GM18505 (cell line): Measurements from ENCODE around the gene OR11A1.
"Not testable (repeated sequence)": the region's sequence is repeated elsewhere in the genome, so short reads cannot be mapped to it uniquely, and the experiment has no call there.

Source experiments
- ATAC-seq: cut with Tn5 transposase; IDR thresholded peaks from one replicate; pipeline ENCODE4 v1.9.1; 2021; ENCODE audit not compliant: unreplicated experiment
- POLR2A ChIP-seq: IDR thresholded peaks from 4 replicates; pipeline ENCODE4 v1.6.1; 2011; ENCODE audit warnings: borderline replicate concordance; ENCODE audit not compliant: insufficient read depth, insufficient read length; ENCODE audit errors: extremely low read depth

The OR11A1 gene

GRCh38 chr6:29461021-29461814 is 4.3 kb upstream of the OR11A1 start:
- TF ChIP-seq POLR2A, result no peak
- no peak for ATAC-seq

DNA sequence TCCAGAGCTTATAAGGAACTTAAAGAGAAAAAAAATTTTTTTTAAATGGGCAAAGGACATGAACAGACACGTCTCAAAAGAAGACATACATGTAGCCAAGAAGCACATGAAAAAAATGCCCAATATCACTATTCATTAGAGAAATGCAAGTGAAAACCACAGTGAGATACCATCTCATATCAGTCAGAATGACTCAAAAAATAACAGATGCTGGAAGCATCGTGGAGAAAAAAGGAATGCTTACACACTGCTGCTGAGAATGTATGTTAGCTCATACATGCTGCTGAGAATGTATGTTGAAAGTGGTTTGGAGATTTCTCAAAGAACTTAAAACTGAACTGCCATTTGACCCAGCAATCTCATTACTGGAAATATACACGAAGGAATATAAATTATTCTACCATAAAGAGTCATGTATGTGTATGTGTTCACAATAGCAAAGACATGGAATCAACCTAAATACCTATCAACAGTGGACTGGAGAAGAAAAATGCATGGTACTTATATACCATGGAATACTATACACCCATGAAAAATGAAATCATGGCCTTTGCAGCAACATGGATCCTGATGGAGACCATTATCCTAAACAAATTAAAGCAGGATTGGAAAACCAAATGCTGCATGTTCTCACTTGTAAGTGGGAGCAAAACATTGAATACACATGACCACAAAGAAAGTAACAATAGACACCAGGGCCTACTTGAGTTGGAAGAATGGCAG is 5.2 kb downstream of the OR11A1 start:
- no peak for ATAC-seq
- TF ChIP-seq POLR2A, result no peak

- TF ChIP-seq POLR2A, result no peak
- no peak for ATAC-seq
These were observed 9.2 kb downstream of the OR11A1 start for GRCh38 chr6:29447670-29448069.

DNA sequence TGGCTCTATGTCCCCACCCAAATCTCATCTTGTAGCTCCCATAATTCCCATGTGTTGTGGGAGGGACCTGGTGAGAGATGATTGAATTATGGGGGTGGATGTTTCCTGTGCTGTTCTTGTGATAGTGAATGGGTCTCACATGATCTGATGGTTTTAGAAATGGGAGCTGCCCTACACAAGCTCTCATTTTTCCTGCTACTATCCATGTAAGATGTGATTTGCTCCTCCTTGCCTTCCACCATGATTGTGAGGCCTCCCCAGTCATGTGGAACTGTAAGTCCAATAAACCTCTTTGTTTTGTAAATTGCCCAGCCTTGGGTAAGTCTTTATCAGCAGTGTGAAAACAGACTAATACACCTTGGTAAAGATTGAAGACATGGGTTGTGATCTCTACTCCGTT is 12.8 kb downstream of the OR11A1 start:
- ATAC-seq, result not testable (repeated sequence)

- no peak for TF ChIP-seq POLR2A
- no peak for ATAC-seq
These were observed 14.2 kb downstream of the OR11A1 start for GRCh38 chr6:29442719-29443118.

DNA sequence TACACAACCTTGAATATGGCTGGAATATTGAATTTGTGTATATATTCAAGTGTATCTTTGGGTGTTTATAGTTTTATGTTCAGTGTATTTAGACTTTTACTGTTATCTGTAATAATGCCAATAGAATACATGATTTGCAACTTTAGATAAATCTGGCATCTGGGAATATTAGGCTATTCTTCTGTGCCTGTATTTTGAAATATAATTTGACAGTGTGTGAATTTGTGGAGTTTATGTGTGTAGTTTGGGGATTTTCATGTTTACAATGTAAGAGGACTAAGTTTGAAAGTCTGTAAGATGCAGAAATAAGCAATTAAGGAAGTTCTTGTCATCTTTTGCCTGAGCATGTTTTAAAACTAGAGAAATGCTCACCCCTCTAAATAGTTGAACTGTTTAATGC is 17.9 kb downstream of the OR11A1 start, which contains the start of gene OR10C1:
Gene OR10C1 (plus strand): TSS at position 301 of the 400 bp plus-strand sequence. CDS start 710 bp downstream, outside the sequence.
- TF ChIP-seq POLR2A, result no peak
- no peak for ATAC-seq

- ATAC-seq, result not testable (repeated sequence)
These were observed 20.1 kb downstream of the OR11A1 start for GRCh38 chr6:29436730-29437129.

- no peak for ATAC-seq
- TF ChIP-seq POLR2A, result no peak
These were observed 30.2 kb downstream of the OR11A1 start for GRCh38 chr6:29426654-29427053.

DNA sequence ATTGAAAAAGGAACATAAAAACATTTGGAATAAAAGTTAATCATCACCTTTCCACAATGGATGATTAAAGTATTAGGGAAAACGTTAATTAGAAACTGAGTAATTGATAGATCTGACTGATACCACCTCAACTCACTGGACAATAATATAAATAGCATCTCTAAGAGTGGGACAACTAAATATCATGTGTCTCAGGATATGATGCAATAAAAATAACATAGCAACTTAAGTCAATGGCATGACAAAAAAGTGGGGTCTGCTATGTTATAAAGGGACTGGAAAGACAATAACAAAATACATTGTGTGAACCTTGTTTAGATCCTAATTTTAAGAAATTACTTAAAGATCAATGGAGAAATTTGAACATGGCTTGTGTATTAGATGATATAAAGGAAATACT is 31.8 kb downstream of the OR11A1 start:
- no peak for TF ChIP-seq POLR2A
- ATAC-seq, result no peak

DNA sequence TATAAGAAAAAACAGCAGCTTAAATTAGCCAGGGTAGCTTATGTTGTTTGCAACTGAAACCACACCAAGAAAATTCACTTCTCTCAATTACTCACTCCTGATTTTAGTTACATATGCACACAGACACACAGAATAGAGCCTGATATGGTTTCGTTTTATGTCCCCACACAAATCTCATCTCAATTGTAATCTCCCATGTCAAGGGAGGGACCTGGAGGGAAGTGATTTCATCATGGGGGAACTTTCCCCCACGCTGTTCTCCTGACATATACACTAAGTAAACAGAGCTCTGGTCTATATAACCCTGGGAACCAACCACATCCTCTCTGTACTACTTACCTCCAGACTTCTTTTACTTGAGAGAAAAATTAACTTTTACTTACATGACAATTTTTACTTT is 32.3 kb downstream of the OR11A1 start:
- ATAC-seq, result no peak
- no peak for TF ChIP-seq POLR2A

GRCh38 chr6:29424168-29424567 is 32.7 kb downstream of the OR11A1 start:
- no peak for ATAC-seq
- TF ChIP-seq POLR2A, result no peak

GRCh38 chr6:29419516-29419915 is 37.4 kb downstream of the OR11A1 start:
- no peak for ATAC-seq
- TF ChIP-seq POLR2A, result no peak

- TF ChIP-seq POLR2A, result no peak
- no peak for ATAC-seq
These were observed 42.3 kb downstream of the OR11A1 start, which contains the start of gene OR12D1 for GRCh38 chr6:29414588-29414987. Gene OR12D1, plus strand, starts transcription at chr6:29414928.

GRCh38 chr6:29403801-29404200 is 53.1 kb downstream of the OR11A1 start:
- no peak for TF ChIP-seq POLR2A
- no peak for ATAC-seq
